ENCODE results near the gene CIC.
"Not testable (repeated sequence)": the region's sequence is repeated elsewhere in the genome, so short reads cannot be mapped to it uniquely, and the experiment has no call there.

CIC gene

DNA sequence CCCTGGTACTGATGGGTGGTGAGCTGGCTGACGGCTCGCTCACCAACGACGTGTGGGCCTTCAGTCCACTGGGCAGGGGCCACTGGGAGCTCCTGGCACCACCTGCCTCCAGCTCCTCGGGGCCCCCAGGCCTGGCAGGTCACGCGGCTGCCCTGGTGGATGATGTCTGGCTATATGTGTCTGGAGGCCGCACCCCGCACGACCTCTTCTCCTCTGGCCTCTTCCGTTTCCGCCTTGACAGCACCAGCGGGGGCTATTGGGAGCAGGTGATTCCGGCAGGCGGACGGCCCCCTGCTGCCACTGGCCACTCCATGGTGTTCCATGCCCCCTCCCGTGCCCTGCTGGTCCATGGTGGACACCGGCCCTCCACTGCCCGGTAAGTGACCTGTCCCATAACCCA lies 66.9 kb downstream of the CIC start:
- no peak for DNase-seq

DNA sequence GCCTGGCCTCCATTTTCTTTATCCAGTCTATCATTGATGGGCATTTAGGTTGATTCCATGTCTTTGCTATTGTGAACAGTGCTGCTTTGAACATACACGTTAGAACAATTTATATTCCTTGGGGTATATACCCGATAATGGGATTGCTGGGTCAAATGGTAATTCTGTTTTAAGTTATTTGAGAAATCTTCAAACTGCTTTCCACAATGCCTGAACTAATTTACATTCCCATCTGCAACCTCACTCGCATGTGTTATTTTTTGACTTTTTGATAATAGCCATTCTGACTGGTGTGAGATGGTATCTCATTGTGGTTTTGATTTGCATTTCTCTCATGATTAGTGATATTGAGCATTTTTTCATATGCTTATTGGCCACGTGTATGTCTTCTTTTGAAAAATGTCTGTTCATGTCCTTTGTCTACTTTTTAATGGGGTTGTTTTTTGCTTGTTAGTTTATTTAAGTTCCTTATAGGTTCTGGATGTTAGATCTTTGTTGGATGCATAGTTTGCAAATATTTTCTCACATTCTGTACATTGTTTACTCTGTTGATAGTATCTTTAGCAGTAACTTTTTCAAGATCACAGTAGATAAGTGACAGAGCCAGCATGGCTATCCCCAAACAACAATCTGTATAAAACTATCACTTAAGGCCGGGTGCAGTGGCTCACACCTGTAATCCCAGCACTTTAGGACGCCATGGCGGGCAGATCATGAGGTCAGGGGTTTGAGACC lies 70.2 kb downstream of the CIC start:
- DNase-seq, result not testable (repeated sequence)

DNA sequence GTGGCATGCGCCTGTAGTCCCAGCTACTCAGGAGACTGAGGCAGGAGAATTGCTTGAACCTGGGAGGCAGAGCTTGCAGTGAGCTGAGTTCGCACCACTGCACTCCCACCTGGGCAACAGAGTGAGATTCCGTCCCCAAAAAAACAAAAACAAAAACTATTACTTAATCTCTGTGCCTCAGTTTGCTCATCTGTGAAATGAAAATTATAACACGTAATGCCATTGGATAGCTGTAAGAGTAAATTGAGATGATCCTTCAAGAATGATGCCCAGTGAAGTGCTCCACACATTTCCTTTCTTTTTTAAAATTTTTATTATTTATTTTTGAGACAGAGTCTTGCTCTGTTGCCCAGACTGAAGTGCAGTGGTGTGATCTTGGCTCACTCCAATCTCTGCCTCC lies 70.9 kb downstream of the CIC start:
- not testable (repeated sequence) for DNase-seq

DNA sequence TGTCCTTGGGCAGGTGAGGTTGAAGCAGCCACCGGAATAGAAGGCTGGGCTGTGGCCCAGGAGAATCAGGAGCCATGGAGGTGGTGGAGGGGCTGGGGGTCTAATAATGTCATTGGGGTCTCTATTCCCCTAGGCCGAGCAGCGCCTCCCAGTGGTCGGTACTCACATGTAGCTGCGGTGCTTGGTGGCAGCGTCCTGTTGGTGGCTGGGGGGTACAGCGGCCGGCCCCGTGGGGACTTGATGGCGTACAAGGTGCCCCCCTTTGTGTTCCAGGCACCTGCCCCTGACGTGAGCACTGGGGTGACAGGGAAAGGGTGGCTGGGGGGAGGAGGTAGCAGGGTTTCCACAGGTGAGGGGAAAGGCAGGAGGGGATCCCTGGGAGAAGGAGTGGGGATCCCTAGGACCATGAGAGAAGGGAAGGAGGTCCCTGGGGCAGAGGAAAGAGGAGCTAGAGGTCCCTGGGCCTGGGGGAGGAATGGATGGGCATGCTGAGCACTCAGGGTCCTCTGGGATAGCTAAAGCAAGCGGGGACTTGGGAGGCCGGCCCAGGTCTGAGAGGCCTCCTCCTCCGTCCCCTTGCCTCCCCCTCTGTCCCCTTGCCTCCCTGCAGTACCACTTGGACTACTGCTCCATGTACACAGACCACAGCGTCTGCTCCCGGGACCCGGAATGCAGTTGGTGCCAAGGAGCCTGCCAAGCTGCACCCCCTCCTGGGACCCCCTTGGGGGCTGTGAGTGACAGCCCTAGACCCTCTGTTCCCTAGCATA lies 74.5 kb downstream of the CIC start:
- DNase-seq, result no peak

DNA sequence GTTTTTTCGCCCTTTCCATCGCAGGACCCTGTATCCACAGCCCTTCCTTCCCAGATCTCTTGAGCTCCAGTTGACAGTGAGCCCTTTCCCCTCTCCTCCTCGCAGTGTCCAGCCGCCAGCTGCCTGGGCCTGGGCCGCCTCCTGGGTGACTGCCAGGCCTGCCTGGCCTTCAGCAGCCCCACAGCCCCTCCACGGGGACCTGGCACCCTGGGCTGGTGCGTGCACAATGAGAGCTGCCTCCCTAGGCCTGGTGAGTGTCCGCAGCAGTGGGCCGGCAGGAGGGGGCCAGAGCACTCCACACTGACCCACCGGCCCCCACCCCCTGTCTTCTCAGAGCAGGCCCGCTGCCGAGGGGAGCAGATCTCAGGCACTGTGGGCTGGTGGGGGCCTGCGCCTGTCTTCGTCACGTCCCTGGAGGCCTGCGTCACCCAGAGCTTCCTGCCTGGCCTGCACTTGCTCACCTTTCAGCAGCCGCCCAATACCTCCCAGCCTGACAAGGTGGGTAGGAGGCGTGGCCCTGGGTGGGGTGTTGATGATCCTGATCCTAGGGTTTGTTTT lies 75.4 kb downstream of the CIC start:
- no peak for DNase-seq
